ENCODE measurements around the gene TNFRSF18. TPM values are rescaled to one million over a fixed set of nuclear protein-coding genes. Genes with fewer than 3 reads are reported as not detected.

Gene TNFRSF18
- total and polyA plus RNA-seq, 10 of the 15 experiments (the other 5 are each of a cell fraction or from before 2014, with no cell fraction given): 0.18 to 7.5 (median 1.5) TPM; not detected in 1

DNA sequence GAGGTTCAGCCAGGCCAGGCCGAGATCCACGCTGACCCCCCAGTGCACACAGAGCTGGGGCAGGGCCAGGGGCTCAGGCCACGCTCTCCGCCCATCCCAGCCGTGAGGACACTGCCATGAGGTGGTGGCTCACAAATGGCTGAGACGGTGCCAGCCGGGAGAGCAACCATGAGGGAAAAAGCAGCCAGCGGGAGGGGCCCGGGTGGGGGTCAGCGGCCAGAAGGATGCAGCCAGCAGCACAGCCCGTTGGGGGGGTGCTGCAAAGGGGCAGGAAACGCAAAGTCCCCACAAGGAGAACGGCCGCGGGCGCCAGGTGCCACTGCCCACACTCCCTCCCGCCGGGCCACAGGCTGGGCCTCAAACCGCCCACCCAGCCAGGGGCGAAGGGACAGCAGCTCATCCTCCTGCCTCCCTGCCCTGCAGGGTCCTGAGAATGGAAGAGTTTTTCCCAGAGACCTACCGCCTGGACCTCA lies 24.4 kb downstream of the TNFRSF18 start:
- no peaks in the 10 kb centered on the region for H3K4me1 ChIP-seq (ENCODE audit: control insufficient read depth, insufficient read depth, low read length)
- no peak overlapping the region for H3K27ac ChIP-seq (ENCODE audit: control insufficient read depth, insufficient read depth)
- DNase-seq (ENCODE audit: low read depth, low spot score): no peak
- H3K9me3 ChIP-seq (replicated peaks; ENCODE audit: control insufficient read depth, insufficient read depth, low read length): no peaks in the 10 kb centered on the region
- ATAC-seq: no peak
- SMC1A ChIA-PET (ENCODE audit: uncharacterized antibody, unreplicated experiment): no interaction called here
- no peaks in the 10 kb centered on the region for H4K20me1 ChIP-seq (ENCODE audit: control insufficient read depth, insufficient read depth)
- H3K36me3 ChIP-seq (ENCODE audit: control insufficient read depth in 2 of 2, insufficient read depth in 2 of 2, low read length in 1 of 2): no peaks in the 10 kb centered on the region
- POLR2A ChIA-PET: no interaction called here
- intact Hi-C loops (cut with micrococcal nuclease; ENCODE audit: unreplicated experiment): no loop called here
- H3K4me2 ChIP-seq (ENCODE audit: control insufficient read depth, insufficient read depth): no peak overlapping the region
- 38% methylated on average over 17 of the region's 21 CpGs for WGBS (ENCODE audit: insufficient coverage, insufficient replicate concordance, low lambda C conversion rate, missing lambda C conversion rate)
- no peaks in the 10 kb centered on the region; a peak in 1 of 4 replicates for H3K27me3 ChIP-seq (replicated peaks in 1 of 2; ENCODE audit: control insufficient read depth in 2 of 2, insufficient read depth in 2 of 2, low read length in 1 of 2)
- BruUV-seq (replicated peaks): no TSS peak
- RAD21 ChIA-PET (ENCODE audit: unreplicated experiment): no interaction called here
- no peaks in the 10 kb centered on the region for H3K79me2 ChIP-seq (ENCODE audit: control insufficient read depth, insufficient read depth, low read length)
- H3K4me3 ChIP-seq: no peak overlapping the region
- FAIRE-seq: no peak
- no peak for TF ChIP-seq NFIC (IDR thresholded peaks at IDR 0.05; ENCODE audit: low read depth, low read length)
- no peak for TF ChIP-seq HCFC1 (IDR thresholded peaks at IDR 0.05; ENCODE audit: low read length)
- in situ Hi-C loops (cut with MboI): no loop called here
- CTCF ChIA-PET: no interaction called here
- H2AFZ ChIP-seq (ENCODE audit: control insufficient read depth, low read depth, low read length): no peak overlapping the region
- no peak overlapping the region for H3K9ac ChIP-seq (ENCODE audit: control insufficient read depth, insufficient read depth, low read length)

DNA sequence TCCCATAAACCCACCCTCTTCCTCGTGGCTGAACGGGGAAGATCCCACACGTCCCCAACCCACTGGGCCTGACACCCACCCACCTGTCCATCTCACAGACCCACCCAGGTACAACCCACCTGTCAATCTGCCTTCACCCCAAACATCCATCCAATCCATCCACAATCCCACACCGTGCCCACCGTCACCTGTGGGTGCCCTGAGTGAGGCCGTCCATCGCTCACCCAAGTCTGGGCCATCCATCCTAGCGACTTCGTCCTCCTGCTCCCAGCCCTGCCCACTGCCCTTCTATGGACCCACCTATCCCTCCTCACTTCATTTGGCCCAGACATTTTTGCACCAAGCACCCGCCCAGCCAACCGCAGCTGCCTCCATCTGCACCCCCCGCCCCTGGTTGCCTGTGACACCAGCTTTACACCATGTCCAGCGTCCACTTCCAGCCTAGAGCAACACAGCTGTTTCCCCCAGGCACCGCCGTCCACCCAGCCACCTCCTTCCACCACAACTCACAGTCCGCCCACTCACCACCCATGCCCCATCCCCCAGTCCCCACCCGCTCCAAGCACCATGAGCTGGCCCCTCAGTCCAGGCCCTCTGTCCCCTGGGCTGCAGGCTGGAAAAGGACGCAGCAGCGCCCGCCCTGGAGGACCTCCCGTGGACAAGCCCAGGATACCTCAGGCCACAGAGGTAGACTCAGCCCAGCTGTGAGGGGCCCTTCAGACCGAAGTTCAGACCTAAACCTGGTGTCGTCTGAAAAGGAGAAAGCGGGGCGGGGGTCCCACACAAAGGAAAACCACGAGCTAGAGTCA lies 25.1 kb downstream of the TNFRSF18 start:
- no peak for FAIRE-seq
- RAD21 ChIA-PET (ENCODE audit: unreplicated experiment): no interaction called here

More for the DNA sequence above, 25.1 kb downstream of the TNFRSF18 start:
- no peak for DNase-seq (ENCODE audit: low read depth, low spot score)
- no TSS peak for BruUV-seq (replicated peaks)
- Histone ChIP-seq H2AFZ (ENCODE audit: control insufficient read depth, low read depth, low read length) (no peak overlapping the region), H3K27me3 (replicated peaks in 1 of 2; ENCODE audit: control insufficient read depth in 2 of 2, insufficient read depth in 2 of 2, low read length in 1 of 2) (no peaks in the 10 kb centered on the region; a peak in 2 of 4 replicates), H3K36me3 (ENCODE audit: control insufficient read depth in 2 of 2, insufficient read depth in 2 of 2, low read length in 1 of 2) (no peaks in the 10 kb centered on the region), H4K20me1 (ENCODE audit: control insufficient read depth, insufficient read depth) (no peaks in the 10 kb centered on the region), H3K4me2 (ENCODE audit: control insufficient read depth, insufficient read depth) (no peak overlapping the region), H3K27ac (ENCODE audit: control insufficient read depth, insufficient read depth) (no peak overlapping the region), H3K79me2 (ENCODE audit: control insufficient read depth, insufficient read depth, low read length) (no peaks in the 10 kb centered on the region), H3K4me3 (no peak overlapping the region), H3K9me3 (replicated peaks; ENCODE audit: control insufficient read depth, insufficient read depth, low read length) (no peaks in the 10 kb centered on the region), H3K9ac (ENCODE audit: control insufficient read depth, insufficient read depth, low read length) (no peak overlapping the region), H3K4me1 (ENCODE audit: control insufficient read depth, insufficient read depth, low read length) (no peaks in the 10 kb centered on the region)
- intact Hi-C loops (cut with micrococcal nuclease; ENCODE audit: unreplicated experiment) (no loop called here), in situ Hi-C loops (cut with MboI) (no loop called here)
- ATAC-seq: no peak
- POLR2A ChIA-PET: no interaction called here
- 45% methylated on average over 26 of the region's 26 CpGs for WGBS (ENCODE audit: insufficient coverage, insufficient replicate concordance, low lambda C conversion rate, missing lambda C conversion rate)
- SMC1A ChIA-PET (ENCODE audit: uncharacterized antibody, unreplicated experiment): no interaction called here
- CTCF ChIA-PET: no interaction called here
- TF ChIP-seq DPF2 (IDR thresholded peaks at IDR 0.05) (no peak), MAX (IDR thresholded peaks at IDR 0.05; ENCODE audit: low read depth, low read length) (no peak), RBBP5 (conservative IDR thresholded peaks at IDR 0.05) (no peak), CHD4 (IDR thresholded peaks at IDR 0.05) (no peak), EED (IDR thresholded peaks at IDR 0.05; ENCODE audit: low read depth) (no peak)
